K562 (cell line): ENCODE measurements around the gene PSPH. TPM values are rescaled to one million over a fixed set of nuclear protein-coding genes. Genes with fewer than 3 reads are reported as not detected.

Experiments
- AFF4 ChIP-seq: sonication (generic); formaldehyde crosslinking; IDR thresholded peaks from 2 replicates; pipeline ENCODE4 v1.8.0; 2023; ENCODE audit warnings: mild to moderate bottlenecking, missing genetic modification reagents
- BRD9 ChIP-seq: fragments of 450-650 bp; IDR thresholded peaks from 2 replicates; pipeline ENCODE4 v1.6.1; 2018; ENCODE audit warnings: low read depth; ENCODE audit not compliant: partially characterized antibody
- CBX8 ChIP-seq: fragments of 200-600 bp; sonication (generic); IDR thresholded peaks from 2 replicates; pipeline ENCODE4 v1.6.1; 2012; ENCODE audit warnings: borderline replicate concordance, mixed run types, low read depth, mild to moderate bottlenecking, moderate library complexity, mixed read lengths, low read length, control low read depth, inconsistent platforms; ENCODE audit not compliant: poor library complexity, severe bottlenecking; ENCODE audit errors: extremely low read depth
- EHMT2 ChIP-seq: fragments of 450-650 bp; IDR thresholded peaks from 2 replicates; pipeline ENCODE4 v1.6.1; 2018; ENCODE audit warnings: antibody characterized with exemption
- ERF ChIP-seq: fragments of 450-650 bp; formaldehyde crosslinking; IDR thresholded peaks from 2 replicates; pipeline ENCODE4 v1.4.0; 2020; ENCODE audit warnings: mild to moderate bottlenecking, mixed read lengths
- HDAC1 ChIP-seq, 2 experiments: fragments of 450-650 bp; IDR thresholded peaks; 2 replicates each; pipeline ENCODE4 v1.6.1; 2016 to 2017; ENCODE audit warnings: inconsistent platforms in 1 of 2, mild to moderate bottlenecking in 1 of 2, moderate library complexity in 1 of 2
- ID3 ChIP-seq, 2 experiments: fragments of 250-450 bp in 1 of 2; fragments of 450-650 bp in 1 of 2; sonication (Bioruptor Pico) in 1 of 2; IDR thresholded peaks; 2 replicates each; pipeline versions ENCODE4 v1.6.1 to v1.8.0; 2016 to 2021; ENCODE audit warnings: mild to moderate bottlenecking in 2 of 2, moderate library complexity in 2 of 2, missing compliant biosample characterization in 1 of 2, missing genetic modification characterization in 1 of 2
- MYNN ChIP-seq, 2 experiments: sonication (generic); formaldehyde crosslinking in 1 of 2; IDR thresholded peaks; 2 replicates each; pipeline versions ENCODE4 v1.5.0 to v1.6.1; 2016 to 2020; ENCODE audit warnings: antibody characterized with exemption in 1 of 2, missing genetic modification reagents in 1 of 2
- NR0B1 ChIP-seq: fragments of 450-650 bp; IDR thresholded peaks from one replicate; pipeline ENCODE4 v1.6.1; 2018; ENCODE audit warnings: mild to moderate bottlenecking, moderate library complexity; ENCODE audit not compliant: partially characterized antibody
- RBM22 ChIP-seq: fragments of 200-400 bp; formaldehyde crosslinking; IDR thresholded peaks from 2 replicates; pipeline ENCODE4 v1.6.1; 2018; ENCODE audit warnings: low read length, low read depth; ENCODE audit not compliant: poor library complexity, severe bottlenecking
- TOE1 ChIP-seq, 2 experiments: fragments of 450-650 bp in 1 of 2; sonication (generic) in 1 of 2; formaldehyde crosslinking in 1 of 2; IDR thresholded peaks; 2 replicates each; pipeline versions ENCODE4 v1.7.1 to v1.8.0; 2016 to 2022; ENCODE audit warnings: borderline replicate concordance in 2 of 2, mild to moderate bottlenecking in 2 of 2, antibody characterized with exemption in 1 of 2, inconsistent platforms in 1 of 2, low read depth in 1 of 2, missing genetic modification reagents in 1 of 2, moderate library complexity in 1 of 2
- XRCC5 ChIP-seq: fragments of 200-400 bp; formaldehyde crosslinking; IDR thresholded peaks from 2 replicates; pipeline ENCODE4 v1.6.1; 2017; ENCODE audit warnings: low read depth, mild to moderate bottlenecking, low read length
- ZBTB17 ChIP-seq: fragments of 450-650 bp; formaldehyde crosslinking; IDR thresholded peaks from 2 replicates; pipeline ENCODE4 v1.4.0; 2020; ENCODE audit warnings: mild to moderate bottlenecking
- ZNF133 ChIP-seq: fragments of 250-450 bp; sonication (Bioruptor Pico); IDR thresholded peaks from 2 replicates; pipeline ENCODE4 v1.4.0; 2020; ENCODE audit warnings: mild to moderate bottlenecking
- ZNF444 ChIP-seq: fragments of 250-450 bp; sonication (Bioruptor Pico); IDR thresholded peaks from 2 replicates; pipeline ENCODE4 v1.4.0; 2020; ENCODE audit warnings: mild to moderate bottlenecking, moderate library complexity
- ZNF589 ChIP-seq: fragments of 200-800 bp; sonication (Bioruptor generic); IDR thresholded peaks from 2 replicates; pipeline ENCODE4 v1.6.1; 2016; ENCODE audit warnings: low read depth, missing genetic modification characterization, missing compliant biosample characterization
- ZSCAN29 ChIP-seq: fragments of 450-650 bp; IDR thresholded peaks from 2 replicates; pipeline ENCODE4 v1.6.1; 2017
- ZSCAN32 ChIP-seq: fragments of 450-650 bp; formaldehyde crosslinking; IDR thresholded peaks from 2 replicates; pipeline ENCODE4 v1.4.0; 2020; ENCODE audit warnings: mild to moderate bottlenecking, moderate library complexity
- polyA plus RNA-seq, 8 experiments: library from polyadenylated mRNA; depleted of rRNA in 4 of 8; stranded (reverse) in 5 of 8; unstranded in 3 of 8; fragments of >200 nt; fragmentation: Nextera tagmentation in 2 of 8; fragmentation: Illumina TruSeq in 1 of 8; extraction: Ambion mirVana in 2 of 8; extraction: Trizol in 1 of 8; gene quantifications; 2 replicates each; pipeline versions ENCODE4 v1.2.1 to v1.2.3, GENCODE V29; 2011 to 2014; ENCODE audit warnings: inconsistent platforms in 1 of 8, missing spikeins in 1 of 8
- total RNA-seq, 7 experiments: library from RNA; depleted of rRNA in 6 of 7; stranded (reverse); fragments of >200 nt in 6 of 7; fragmentation: Illumina TruSeq in 2 of 7; extraction: Trizol in 2 of 7; gene quantifications; 2 replicates each; pipeline versions ENCODE4 v1.2.1 to v1.2.3, GENCODE V29; 2011 to 2021; ENCODE audit warnings: low replicate concordance in 1 of 7

PSPH gene
- total and polyA plus RNA-seq, 9 of the 15 experiments (the other 6 are each of a cell fraction or from before 2014, with no cell fraction given) = 6.3 to 46.8 (median 20.2) TPM

- TF ChIP-seq XRCC5 (no peak), ZSCAN32 (0 out of 2 replicates have a peak, but pooled peaks have one; percentile 4), ZNF133 (CRISPR knock-in tag) (no peak), HDAC1 (IDR thresholded peaks at IDR 0.05) (peak in 1 of 2 experiments; percentile 48; a peak in 1 of 4 replicates), CBX8 (no peak), ID3 (CRISPR knock-in tag; IDR thresholded peaks at IDR 0.05) (no peak), ID3 (tag; IDR thresholded peaks at IDR 0.05) (peak; percentile 59; the same call in 1 of the 2 replicates), AFF4 (CRISPR knock-in tag) (no peak), BRD9 (peak; percentile 85), NR0B1 (no peak), MYNN (IDR thresholded peaks at IDR 0.05) (no peak), MYNN (CRISPR knock-in tag; IDR thresholded peaks at IDR 0.05) (no peak), EHMT2 (no peak), ZNF589 (CRISPR knock-in tag) (peak; percentile 29; the same call in 1 of the 2 replicates), TOE1 (IDR thresholded peaks at IDR 0.05; ENCODE audit: borderline replicate concordance) (peak; percentile 23; the same call in 1 of the 2 replicates), TOE1 (CRISPR knock-in tag; IDR thresholded peaks at IDR 0.05; ENCODE audit: borderline replicate concordance, low read depth) (no peak), RBM22 (peak; percentile 13), ZSCAN29 (peak; percentile 40; the same call in 1 of the 2 replicates), ZNF444 (0 out of 2 replicates have a peak, but pooled peaks have one; percentile 37), ERF (CRISPR knock-in tag) (0 out of 2 replicates have a peak, but pooled peaks have one; percentile 30), ZBTB17 (CRISPR knock-in tag) (peak; percentile 69; the same call in 1 of the 2 replicates)
- TF ChIP-seq, all 486 proteins: peak for 26
Observed at GRCh38 chr7:56051053-56051338, 248 bp downstream of the PSPH start (continued).
